DOHH2 (cell line): Measurements from ENCODE around the gene ADGRA1.

Experiments
- EZH2phosphoT487 ChIP-seq: fragments of 200-600 bp; sonication (generic); IDR thresholded peaks from 2 replicates; pipeline ENCODE4 v1.6.1; 2017; ENCODE audit warnings: borderline replicate concordance, mild to moderate bottlenecking, antibody characterized with exemption, low read length, moderate library complexity, mixed read lengths
- TF ChIP-seq, protein P1 (sequence below): fragments of 200-600 bp; sonication (generic); IDR thresholded peaks from one replicate; pipeline ENCODE4 v1.5.1; 2014; ENCODE audit warnings: antibody characterized with exemption, mild to moderate bottlenecking, low read depth, low read length; ENCODE audit not compliant: poor library complexity, severe bottlenecking

DNA sequence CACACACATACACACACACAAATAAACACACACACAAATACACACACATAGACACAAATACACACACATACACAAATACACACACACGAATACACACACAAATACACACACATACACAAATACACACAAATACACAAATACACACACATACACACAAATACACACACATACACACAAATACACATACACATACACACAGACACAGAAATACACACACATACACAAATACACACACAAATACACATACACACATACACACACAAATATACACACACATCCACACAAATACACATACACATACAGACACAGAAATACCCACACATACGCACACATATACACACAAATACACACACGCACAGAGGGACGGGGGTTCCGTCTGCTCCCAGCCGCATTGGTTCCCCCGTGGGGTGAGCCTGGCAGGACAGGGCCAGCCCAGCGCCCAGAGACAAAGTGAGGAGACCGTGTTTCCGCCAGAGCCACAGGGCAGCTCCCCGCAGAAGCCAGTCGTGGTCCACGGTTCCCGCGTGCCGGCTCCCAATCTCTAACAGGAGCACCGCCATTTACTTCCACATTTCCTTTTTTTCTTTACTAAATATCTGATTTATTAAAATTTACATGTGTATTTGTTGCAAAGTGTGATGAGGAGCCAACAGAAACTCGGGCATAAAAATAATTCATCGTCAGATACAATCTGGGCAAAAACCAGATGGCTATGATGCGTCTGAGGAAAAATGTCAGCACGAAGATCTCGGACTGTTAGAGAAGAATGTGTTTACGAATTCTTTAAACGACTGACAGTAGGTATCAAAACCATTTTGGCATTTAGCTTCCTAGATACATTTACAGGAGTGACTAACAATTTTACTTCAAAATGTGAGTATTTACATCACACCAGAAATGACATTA lies 69.2 kb downstream of the ADGRA1 start:
- TF ChIP-seq, protein P1, sequence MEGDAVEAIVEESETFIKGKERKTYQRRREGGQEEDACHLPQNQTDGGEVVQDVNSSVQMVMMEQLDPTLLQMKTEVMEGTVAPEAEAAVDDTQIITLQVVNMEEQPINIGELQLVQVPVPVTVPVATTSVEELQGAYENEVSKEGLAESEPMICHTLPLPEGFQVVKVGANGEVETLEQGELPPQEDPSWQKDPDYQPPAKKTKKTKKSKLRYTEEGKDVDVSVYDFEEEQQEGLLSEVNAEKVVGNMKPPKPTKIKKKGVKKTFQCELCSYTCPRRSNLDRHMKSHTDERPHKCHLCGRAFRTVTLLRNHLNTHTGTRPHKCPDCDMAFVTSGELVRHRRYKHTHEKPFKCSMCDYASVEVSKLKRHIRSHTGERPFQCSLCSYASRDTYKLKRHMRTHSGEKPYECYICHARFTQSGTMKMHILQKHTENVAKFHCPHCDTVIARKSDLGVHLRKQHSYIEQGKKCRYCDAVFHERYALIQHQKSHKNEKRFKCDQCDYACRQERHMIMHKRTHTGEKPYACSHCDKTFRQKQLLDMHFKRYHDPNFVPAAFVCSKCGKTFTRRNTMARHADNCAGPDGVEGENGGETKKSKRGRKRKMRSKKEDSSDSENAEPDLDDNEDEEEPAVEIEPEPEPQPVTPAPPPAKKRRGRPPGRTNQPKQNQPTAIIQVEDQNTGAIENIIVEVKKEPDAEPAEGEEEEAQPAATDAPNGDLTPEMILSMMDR = no peak
- TF ChIP-seq EZH2phosphoT487 = no peak
